Gastrocnemius medialis (tissue), 4 donors: ENCODE data around the gene KPNB1. TPM values are rescaled to one million over a fixed set of nuclear protein-coding genes. Genes with fewer than 3 reads are reported as not detected.
A peak's percentile ranks its signal among the peaks of the same experiment; 100 is the strongest.

ENCODE experiments used
- ATAC-seq, 2 donors: fragments of 150-250 bp; one replicate each; pipeline ENCODE4 v1.9.1; 2016
- DNase-seq, 2 donors: peaks; one replicate each; pipeline ENCODE4 v3.0.0-alpha.2; 2019
- H3K27ac ChIP-seq, 4 donors: fragments of 200-600 bp; sonication (generic); 1 replicate in 1 of 4; 2 replicates in 3 of 4; pipeline ENCODE4 v1.5.1; 2016 to 2018; ENCODE audit warnings: mild to moderate bottlenecking in 2 of 4, moderate library complexity in 1 of 4
- H3K27me3 ChIP-seq, 3 donors: fragments of 200-600 bp; sonication (generic) in 2 of 3; 1 replicate in 1 of 3; 2 replicates in 2 of 3; pipeline versions ENCODE4 v1.5.1 to v1.6.0; 2016 to 2019; ENCODE audit warnings: mild to moderate bottlenecking in 1 of 3, moderate library complexity in 1 of 3
- H3K36me3 ChIP-seq, 2 donors: fragments of 200-600 bp; sonication (generic) in 1 of 2; one replicate each; pipeline ENCODE4 v1.5.1; 2017 to 2018
- H3K4me1 ChIP-seq, 2 donors: fragments of 200-600 bp; sonication (generic) in 1 of 2; one replicate each; pipeline ENCODE4 v1.5.1; 2016 to 2017; ENCODE audit warnings: mild to moderate bottlenecking in 2 of 2
- H3K4me3 ChIP-seq, 4 donors: fragments of 200-600 bp; sonication (generic) in 3 of 4; 1 replicate in 1 of 4; 2 replicates in 3 of 4; pipeline ENCODE4 v1.5.1; 2016 to 2019; ENCODE audit warnings: mild to moderate bottlenecking in 2 of 4
- H3K9me3 ChIP-seq, 3 donors: fragments of 200-600 bp; sonication (generic) in 2 of 3; 1 replicate in 1 of 3; 2 replicates in 2 of 3; pipeline ENCODE4 v1.5.1; 2016 to 2019
- POLR2A ChIP-seq, 2 donors: fragments of 450-650 bp; IDR thresholded peaks; one replicate each; pipeline ENCODE4 v1.6.1; 2017; ENCODE audit warnings: antibody characterized with exemption in 2 of 2, mild to moderate bottlenecking in 2 of 2, moderate library complexity in 2 of 2
- in situ Hi-C, 4 donors: fragments of 200-750 bp; cut with MboI; loops; one replicate each; pipeline versions ENCODE4 v1.15.0 to v1.8.0; 2017; ENCODE audit warnings: low sequenced_read_pairs in 4 of 4
- intact Hi-C: fragments of 100-400 bp; cut with DNase I; formaldehyde crosslinking; loops from one replicate; pipeline ENCODE4 v1.15.1; 2023; ENCODE audit warnings: low total_unique reads
- total RNA-seq, 4 donors: library from RNA; depleted of rRNA; stranded (reverse); fragments of >200 nt; gene quantifications; one replicate each; pipeline versions ENCODE4 v1.1.0 to v1.2.3, GENCODE V29; 2016
- TF ChIP-seq, protein P1 (sequence below), 5 experiments: fragments of 450-650 bp in 3 of 5; fragments of 200-600 bp in 2 of 5; sonication (generic) in 2 of 5; IDR thresholded peaks in 4 of 5; conservative IDR thresholded peaks in 1 of 5; 1 replicate in 4 of 5; 2 replicates in 1 of 5; pipeline ENCODE4 v1.5.1; 2016 to 2019; ENCODE audit warnings: antibody characterized with exemption in 5 of 5, mild to moderate bottlenecking in 3 of 5, moderate library complexity in 3 of 5

The KPNB1 gene
- total RNA-seq, 4 donors from 2014 or later: 170 to 238 (median 211) TPM

DNA sequence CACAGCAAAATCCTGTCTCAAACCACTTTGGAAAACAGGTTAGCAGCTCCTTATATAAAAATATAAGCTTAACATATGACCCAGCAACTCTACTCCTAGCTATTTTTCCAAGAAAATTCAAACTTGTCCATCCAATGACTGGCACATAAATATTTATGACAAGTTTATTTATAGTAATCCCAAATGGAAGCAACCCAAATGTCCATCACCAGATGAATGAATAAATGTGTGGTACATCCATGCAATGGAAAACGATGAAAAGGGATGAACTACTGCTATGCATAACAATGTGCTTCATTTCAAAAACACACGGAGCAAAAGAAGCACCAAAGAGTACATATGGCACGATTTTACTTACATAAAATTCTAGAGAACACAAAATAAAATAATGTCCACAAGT is 9.6 kb upstream of the KPNB1 start:
- Histone ChIP-seq H3K9me3 (no peaks in the 10 kb centered on the region), H3K4me3 (no peak overlapping the region), H3K27me3 (no peaks in the 10 kb centered on the region), H3K36me3 (no peaks in the 10 kb centered on the region), H3K4me1 (peaks cover 7 to 19% of the 10 kb centered on the region in 2 donors), H3K27ac (no peak overlapping the region)
- intact Hi-C loops: no loop called here
- ATAC-seq (no peak), DNase-seq (no peak)
- in situ Hi-C loops: no loop called here
- TF ChIP-seq, protein P1, sequence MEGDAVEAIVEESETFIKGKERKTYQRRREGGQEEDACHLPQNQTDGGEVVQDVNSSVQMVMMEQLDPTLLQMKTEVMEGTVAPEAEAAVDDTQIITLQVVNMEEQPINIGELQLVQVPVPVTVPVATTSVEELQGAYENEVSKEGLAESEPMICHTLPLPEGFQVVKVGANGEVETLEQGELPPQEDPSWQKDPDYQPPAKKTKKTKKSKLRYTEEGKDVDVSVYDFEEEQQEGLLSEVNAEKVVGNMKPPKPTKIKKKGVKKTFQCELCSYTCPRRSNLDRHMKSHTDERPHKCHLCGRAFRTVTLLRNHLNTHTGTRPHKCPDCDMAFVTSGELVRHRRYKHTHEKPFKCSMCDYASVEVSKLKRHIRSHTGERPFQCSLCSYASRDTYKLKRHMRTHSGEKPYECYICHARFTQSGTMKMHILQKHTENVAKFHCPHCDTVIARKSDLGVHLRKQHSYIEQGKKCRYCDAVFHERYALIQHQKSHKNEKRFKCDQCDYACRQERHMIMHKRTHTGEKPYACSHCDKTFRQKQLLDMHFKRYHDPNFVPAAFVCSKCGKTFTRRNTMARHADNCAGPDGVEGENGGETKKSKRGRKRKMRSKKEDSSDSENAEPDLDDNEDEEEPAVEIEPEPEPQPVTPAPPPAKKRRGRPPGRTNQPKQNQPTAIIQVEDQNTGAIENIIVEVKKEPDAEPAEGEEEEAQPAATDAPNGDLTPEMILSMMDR (IDR thresholded peaks at IDR 0.05 in 4 of 5, conservative IDR thresholded peaks at IDR 0.05 in 1 of 5): no peak
- no peak for TF ChIP-seq POLR2A (IDR thresholded peaks at IDR 0.05)

DNA sequence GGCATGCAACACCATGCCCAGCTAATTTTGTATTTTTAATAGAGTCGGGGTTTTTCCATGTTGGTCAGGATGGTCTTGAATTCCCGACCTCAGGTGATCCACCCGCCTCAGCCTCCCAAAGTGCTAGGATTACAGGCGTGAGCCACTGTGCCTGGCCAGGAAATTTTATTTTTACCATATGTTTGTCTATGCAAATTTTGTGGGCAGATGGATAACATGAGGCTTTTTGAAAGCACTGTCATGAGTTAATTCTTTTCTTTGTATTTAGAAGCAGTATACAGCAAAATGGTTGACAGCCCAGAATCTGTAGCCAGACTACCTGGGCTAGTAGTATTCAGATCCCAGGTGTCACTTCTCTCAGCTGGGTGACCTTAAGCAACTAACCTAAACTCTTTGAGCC is 8.5 kb upstream of the KPNB1 start:
- in situ Hi-C loops (no loop called here), intact Hi-C loops (no loop called here)
- Histone ChIP-seq H3K4me1 (peaks cover 3 to 13% of the 10 kb centered on the region in 2 donors), H3K27me3 (no peaks in the 10 kb centered on the region), H3K9me3 (no peaks in the 10 kb centered on the region), H3K4me3 (no peak overlapping the region), H3K27ac (no peak overlapping the region), H3K36me3 (no peaks in the 10 kb centered on the region)
- ATAC-seq (no peak), DNase-seq (no peak)
- no peak for TF ChIP-seq POLR2A (IDR thresholded peaks at IDR 0.05)
- TF ChIP-seq, protein P1 (IDR thresholded peaks at IDR 0.05 in 4 of 5, conservative IDR thresholded peaks at IDR 0.05 in 1 of 5): no peak

DNA sequence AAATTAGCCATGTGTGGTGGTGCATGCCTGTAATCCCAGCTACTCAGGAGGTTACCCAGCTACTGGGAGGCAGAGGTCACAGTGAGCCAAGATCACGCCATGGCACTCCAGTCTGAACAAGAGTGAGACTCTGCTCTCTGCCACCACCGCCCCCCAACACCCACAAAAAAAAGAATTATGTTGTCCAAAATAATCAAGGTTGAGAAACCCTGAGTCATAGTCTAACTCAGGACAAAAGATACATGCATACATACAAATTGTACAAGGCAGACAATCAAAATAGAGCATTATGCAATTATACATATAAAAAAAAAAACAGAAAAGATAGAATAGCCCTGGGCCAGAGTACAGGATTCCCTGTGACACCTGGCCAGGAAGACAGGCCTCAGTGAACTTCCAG is 6.6 kb upstream of the KPNB1 start:
- H3K36me3 ChIP-seq: no peaks in the 10 kb centered on the region
- ATAC-seq: no peak
- no peak for TF ChIP-seq POLR2A (IDR thresholded peaks at IDR 0.05)
- TF ChIP-seq, protein P1 (IDR thresholded peaks at IDR 0.05 in 4 of 5, conservative IDR thresholded peaks at IDR 0.05 in 1 of 5): no peak
- no peak for DNase-seq
- H3K27me3 ChIP-seq: no peaks in the 10 kb centered on the region
- H3K4me1 ChIP-seq: peaks cover under 1 to 5% of the 10 kb centered on the region in 2 donors
- H3K9me3 ChIP-seq: no peaks in the 10 kb centered on the region
- no peak overlapping the region for H3K27ac ChIP-seq
- H3K4me3 ChIP-seq: no peak overlapping the region
- intact Hi-C loops (no loop called here), in situ Hi-C loops (no loop called here)

DNA sequence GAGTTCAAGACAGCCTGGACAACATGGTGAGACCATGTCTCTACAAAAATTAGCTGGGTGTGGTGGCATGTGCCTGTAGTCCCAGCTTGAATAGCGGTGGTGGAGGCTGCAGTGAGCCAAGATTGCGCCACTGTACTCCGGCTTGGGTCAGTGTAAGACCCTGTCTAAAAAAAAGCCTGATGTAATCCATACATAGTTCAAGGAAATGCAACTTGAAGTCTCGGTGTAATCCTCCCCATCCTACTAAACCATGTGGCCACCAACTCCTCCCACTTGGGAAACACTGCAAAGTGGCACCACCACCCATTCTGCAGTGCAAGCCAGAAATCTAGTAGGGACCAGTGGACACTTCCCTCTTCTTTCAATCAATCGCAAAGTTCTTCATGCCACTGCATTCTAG is 5.4 kb upstream of the KPNB1 start:
- DNase-seq (no peak), ATAC-seq (no peak)
- intact Hi-C loops (no loop called here), in situ Hi-C loops (no loop called here)
- Histone ChIP-seq H3K27ac (no peak overlapping the region), H3K27me3 (no peaks in the 10 kb centered on the region), H3K36me3 (no peaks in the 10 kb centered on the region), H3K4me1 (peaks cover 7 to 10% of the 10 kb centered on the region in 2 donors), H3K4me3 (no peak overlapping the region), H3K9me3 (no peaks in the 10 kb centered on the region)
- TF ChIP-seq, protein P1 (IDR thresholded peaks at IDR 0.05 in 4 of 5, conservative IDR thresholded peaks at IDR 0.05 in 1 of 5): no peak
- TF ChIP-seq POLR2A (IDR thresholded peaks at IDR 0.05): no peak

DNA sequence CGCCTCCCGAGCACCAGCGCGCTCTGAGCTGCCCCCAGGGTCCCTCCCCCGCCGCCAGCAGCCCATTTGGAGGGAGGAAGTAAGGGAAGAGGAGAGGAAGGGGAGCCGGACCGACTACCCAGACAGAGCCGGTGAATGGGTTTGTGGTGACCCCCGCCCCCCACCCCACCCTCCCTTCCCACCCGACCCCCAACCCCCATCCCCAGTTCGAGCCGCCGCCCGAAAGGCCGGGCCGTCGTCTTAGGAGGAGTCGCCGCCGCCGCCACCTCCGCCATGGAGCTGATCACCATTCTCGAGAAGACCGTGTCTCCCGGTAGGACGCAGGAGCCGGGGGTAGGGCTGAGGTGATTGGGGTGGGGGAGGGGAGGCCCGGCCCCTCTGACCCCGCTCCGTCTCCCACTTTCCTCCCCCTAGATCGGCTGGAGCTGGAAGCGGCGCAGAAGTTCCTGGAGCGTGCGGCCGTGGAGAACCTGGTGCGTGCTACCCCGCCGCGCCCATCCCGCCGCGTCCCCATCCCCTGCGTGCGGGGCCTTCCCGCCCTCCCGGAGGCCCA is 329 bp downstream of the KPNB1 start:
- peak; percentile 23 to 54 for DNase-seq
- peak overlapping the region; percentile 78 to 96 (median 88) for H3K4me3 ChIP-seq
- TF ChIP-seq POLR2A (IDR thresholded peaks at IDR 0.05): no peak
- TF ChIP-seq, protein P1 (IDR thresholded peaks at IDR 0.05 in 4 of 5, conservative IDR thresholded peaks at IDR 0.05 in 1 of 5): no peak
- peak; percentile 40 to 42 for ATAC-seq
- in situ Hi-C loops (loop anchor here in 1 of 4 donors (25.0 kb wide), 1 partner anchor 137 kb away; no protein-coding TSS in a partner anchor), intact Hi-C loops (no loop called here)
- peak overlapping the region; percentile 94 to 98 (median 97) for H3K27ac ChIP-seq
- peaks cover 0 to 37% of the 10 kb centered on the region in 2 donors for H3K36me3 ChIP-seq
- H3K9me3 ChIP-seq: no peaks in the 10 kb centered on the region
- H3K27me3 ChIP-seq: no peaks in the 10 kb centered on the region
- peaks cover 27 to 28% of the 10 kb centered on the region in 2 donors for H3K4me1 ChIP-seq
